NCI-H146 treated with DMSO at 0.1 percent for 48 hours (cell line): ENCODE data around the gene ARMCX2.
"Not testable (repeated sequence)": the region's sequence is repeated elsewhere in the genome, so short reads cannot be mapped to it uniquely, and the experiment has no call there.

Experiments used
- DNase-seq: peaks from one replicate; lab custom pipeline; 2025; ENCODE audit not compliant: unreplicated experiment; lab: John Stamatoyannopoulos, UW

Gene ARMCX2

DNA sequence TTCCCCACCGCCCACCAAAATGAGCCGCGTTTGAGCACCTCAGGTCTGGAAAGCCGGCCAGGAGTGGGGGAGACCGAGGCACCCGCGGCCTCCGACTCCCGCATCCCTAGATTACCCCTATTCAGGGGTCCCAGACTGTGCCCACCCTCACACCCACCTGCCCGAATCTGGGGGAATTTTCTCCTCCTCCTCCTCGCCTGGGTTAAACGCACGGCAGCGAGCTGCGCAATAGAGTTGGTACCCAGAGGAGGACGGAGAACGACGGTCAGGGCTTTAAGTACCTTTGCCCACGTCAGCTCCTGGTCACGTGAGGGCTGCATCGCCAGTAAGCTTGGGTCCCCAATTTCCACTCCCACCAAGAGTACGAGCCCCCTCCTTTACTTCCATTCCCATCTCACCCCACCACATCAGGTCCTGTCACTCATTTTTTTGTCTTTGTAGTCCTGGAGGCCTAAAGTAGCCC, at the start of gene ARMCX2:
TSS of gene ARMCX2 (minus strand) at position 250 of the 463 bp plus-strand sequence. CDS start 2,262 bp downstream, outside the sequence.
- peak; percentile 17 for DNase-seq

DNA sequence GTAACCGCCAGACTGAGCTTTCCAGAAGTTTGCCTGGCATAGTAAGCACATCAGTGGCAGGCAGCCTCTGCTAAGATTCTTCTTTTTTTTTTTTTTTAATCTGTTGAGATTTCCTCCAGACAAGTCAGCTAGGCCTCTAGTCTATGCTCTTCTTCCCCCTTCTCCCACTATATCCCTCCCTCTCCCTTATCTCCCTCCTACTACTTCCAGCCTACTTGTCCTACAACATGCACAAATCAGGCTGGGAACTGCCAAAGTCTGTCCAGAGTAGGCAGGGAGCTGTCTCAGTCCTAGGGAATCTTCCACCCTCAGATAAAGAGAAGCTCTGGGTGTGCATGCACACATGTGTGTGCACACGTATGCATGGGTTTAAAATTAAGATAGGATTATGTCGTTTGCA, 49.7 kb upstream of the ARMCX2 start:
- DNase-seq, result no peak

DNA sequence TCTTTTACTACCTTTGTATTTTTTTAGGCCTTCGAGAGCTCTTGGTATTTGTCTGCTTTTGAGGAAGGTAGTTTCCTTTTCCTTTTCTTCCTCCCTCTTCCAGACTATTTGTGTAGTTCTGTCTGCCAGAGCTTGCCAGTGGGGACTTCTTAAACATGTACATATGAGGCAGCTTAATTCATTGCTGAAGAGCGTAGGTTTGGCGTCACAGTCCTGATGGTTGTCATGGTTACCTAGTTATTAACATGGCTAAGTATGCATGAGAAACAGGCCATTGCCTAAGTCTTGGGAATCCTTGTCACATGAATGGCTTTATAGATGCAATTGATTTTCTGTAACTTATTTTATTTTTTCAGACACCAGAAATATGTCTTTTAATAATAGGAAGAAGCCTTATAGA, 48.5 kb upstream of the ARMCX2 start:
- no peak for DNase-seq

DNA sequence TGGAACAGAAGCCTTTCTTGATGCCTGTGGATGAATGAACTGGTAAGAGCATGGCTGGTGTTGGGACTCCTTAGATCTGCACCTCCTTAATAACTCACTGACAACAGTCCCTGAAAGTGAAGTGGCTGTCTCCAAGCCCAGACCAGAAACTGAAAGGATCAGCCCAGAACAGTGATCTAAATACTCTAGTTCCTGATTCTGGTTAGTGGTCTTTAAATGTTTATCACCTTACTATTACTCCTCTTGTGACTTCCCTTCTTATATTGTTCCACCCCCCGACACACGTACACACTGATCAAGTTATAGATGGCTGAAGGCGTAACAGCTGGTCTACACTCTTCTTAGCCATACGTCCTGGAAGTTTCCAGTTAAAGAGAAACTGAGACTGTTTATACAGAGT, 33.8 kb upstream of the ARMCX2 start:
- DNase-seq, result no peak

DNA sequence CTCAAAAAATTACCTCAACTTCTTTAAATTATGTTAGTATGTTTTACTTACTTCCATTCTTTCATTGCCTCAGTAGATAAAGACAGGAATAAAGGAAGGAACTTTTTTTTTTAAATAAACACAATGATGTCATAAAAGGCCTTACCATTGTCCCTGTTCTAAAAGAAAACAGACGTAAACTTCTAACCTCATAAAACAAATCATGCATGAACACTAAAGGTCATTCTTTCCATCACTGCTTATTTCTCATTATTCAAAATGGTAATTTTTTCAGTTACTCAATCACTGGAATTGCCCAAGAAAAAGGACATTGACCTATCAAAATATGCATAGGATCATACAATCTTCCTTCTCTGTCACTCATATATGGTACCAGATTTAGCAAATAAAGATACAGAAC, 32.2 kb upstream of the ARMCX2 start:
- DNase-seq, result no peak

DNA sequence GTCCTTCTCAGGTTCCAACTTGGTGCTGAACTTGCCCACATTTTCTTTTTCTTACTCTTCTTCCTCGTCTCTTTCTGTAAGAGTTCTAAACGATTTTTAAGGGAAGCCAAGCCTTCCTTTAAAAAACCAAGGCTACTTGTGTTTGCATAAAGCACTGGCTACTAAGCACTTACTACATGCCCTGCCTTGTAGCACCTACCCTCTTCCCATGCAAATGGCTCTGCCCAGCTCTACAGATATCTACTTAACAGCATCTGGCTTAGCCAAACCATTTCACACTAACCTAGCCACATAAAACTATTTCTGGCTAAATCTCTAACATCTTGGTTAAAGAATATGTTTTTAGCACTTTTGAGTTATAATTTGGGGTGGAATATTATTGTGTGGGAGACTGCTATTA, 26.9 kb upstream of the ARMCX2 start:
- no peak for DNase-seq

DNA sequence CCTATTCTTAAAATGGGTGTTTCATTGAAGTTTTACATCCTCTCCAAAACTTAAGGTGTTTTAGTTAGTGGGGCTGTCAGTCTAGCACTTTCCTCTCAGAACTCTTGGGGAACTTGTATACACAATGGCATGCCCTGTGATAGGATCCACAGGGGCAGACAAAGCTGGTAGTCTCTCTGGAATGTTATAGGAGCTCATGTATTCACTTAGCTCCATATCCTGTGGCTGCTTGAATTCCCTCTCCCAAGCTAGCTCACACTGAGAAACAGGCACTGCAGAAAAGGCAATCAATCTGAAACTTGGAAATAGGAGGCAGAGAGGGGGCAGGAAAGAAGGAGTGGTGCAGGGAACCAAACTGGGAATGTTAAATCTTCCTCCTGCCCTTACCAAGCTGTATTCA, 26.3 kb upstream of the ARMCX2 start:
- no peak for DNase-seq

DNA sequence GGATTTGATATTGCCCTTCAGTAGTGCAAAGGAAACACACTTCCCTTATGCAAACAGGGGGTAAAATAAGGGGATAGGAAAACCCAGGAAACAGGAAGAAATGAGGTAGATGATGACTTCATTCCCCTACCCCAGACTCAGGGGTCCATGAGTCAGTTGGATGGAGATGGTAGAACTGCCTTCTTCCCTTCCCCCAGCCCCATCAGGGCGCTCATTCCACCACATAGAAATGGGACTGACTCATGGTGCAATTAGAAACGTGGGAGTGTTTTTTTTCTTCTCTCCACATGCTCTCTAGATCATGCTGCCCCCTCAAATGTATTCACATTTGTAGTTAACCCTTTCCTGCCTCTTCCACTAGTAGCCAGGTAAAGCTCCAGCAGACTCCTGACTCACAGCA, 23.1 kb upstream of the ARMCX2 start:
- no peak for DNase-seq

DNA sequence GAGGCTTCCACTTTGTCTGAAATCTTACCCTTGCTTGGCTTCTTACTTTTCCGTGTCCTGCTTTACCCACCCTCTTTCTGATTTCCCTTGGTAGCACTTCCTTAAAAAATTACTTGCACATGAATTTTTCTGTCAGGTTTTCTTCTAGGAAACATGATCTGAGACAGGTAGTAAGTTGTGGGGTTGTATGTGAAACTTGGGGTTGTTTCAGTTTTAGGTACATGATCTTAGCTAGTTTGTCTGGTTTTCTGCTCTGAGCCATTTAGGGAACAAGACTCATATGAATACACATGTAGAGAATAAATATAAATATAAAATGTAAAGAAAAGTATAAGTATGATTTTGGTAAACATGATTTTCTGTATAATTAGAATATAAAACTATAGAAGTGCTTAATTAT, 17.4 kb upstream of the ARMCX2 start:
- no peak for DNase-seq

DNA sequence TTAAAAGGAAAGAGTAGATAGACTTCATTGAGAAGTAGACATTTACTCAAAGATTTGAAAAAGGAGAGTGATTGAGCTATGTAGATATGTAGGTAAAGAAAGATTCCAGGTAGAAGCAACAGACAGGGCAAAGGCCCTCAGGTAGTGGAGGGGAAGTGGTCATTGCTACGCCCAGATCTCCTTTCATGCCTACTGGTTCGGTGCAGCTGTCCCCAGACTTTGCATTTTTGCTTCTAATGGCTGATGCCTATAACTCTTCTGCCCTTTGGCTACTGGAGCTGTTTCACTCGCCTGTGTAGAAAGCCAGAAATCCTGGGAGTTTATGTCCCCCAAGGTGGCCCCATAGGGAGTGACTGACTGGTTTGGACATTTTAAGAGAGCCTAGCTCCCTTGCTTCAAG, 16.9 kb upstream of the ARMCX2 start:
- no peak for DNase-seq

DNA sequence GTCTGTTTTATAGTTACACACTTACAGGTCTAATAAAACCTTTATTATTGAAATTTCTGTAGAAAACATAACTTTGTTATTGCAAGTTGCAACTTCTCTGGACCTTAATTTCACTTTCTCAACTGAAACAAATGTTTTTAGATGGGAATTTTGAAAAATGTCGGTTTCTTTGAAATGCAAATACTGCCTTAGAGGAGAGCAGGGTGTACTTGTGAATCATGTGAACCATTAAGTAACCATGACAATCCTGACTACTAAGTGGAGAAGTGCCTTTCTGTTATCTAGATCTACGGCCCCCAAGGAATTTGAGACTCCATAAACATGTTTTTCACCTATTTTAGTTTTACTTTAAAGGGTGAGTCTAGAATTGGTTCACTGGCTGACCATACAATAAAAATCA, 8.5 kb upstream of the ARMCX2 start:
- DNase-seq, result no peak

DNA sequence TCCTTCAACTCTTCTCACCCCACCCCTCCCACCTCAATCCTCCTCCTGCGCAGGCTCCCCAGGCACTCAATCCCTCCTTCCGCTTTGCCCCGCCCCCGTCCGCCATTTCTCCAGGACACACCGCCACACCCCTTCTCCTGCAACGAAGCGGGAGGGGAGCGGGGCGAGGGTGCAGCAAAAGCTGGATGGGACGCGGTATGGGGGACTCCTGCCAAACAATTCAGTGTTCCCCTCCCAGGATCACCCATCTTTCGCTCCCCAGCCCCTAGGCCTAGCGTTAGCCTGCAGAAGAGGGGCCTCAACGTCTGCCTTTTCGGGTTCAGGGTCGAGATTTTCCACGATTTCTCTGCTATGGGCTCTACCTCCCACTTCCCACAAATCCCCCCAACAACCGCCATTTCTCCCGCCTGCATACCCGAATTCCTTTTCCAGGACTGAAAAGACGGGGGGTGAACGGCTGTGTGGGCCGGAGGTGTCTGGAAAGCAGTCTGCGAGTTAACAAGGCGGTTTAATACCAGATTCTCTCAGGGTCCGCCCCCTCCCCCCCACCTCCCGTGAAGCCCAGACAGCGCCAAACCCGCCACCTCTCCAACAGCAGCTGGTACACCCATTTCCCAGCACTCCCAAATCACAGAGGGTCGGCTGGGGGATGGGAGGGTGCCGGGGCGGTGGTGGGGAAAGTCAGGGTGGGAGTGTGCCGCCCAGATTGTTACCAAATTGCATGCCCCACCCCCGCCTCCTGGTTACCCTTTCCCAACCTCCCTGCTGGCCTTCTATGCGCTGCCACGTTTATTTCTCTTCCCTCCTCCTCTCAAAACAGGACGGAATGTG, 774 bp downstream of the ARMCX2 start:
- DNase-seq, result peak; percentile 31

DNA sequence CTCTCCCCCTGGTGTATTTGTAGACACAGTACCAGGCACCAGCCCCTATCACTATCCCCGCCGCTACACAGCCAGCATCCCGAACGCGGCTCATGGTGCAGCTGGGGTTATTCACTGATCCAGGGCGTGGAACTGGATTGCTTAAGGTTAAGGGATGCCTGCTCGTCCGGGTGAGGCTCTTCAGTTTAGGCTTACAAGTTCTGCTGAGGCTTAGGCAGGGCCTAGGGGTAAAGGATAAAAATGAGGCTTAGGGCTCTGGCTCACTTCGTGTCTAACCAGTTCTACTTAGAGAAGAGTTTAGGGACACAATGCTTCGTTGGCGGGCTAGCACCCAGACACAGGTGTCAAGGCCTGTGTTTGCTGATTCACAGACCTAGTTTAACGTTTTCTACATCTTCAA, 2.2 kb downstream of the ARMCX2 start:
- no peak for DNase-seq

DNA sequence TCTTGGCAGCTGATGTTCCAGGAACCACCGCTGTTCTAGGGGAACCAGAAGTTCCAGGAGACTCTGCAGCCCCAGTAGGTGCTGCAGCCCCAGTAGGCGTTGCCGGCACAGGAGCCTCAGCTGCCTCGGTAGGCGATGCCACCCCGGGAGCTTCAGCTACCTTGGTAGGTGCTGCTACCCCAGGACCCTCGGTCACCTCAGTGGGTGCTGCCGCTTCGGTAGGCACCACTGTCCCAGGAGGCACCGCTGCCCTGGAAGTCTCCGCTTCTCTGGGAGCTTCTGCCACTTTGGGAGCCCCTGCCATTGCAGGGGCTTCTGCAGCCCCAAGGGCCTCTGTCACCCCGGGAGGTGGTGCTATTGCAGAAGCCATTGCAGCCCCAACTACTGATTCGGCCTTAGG, 2.8 kb downstream of the ARMCX2 start:
- DNase-seq, result no peak

DNA sequence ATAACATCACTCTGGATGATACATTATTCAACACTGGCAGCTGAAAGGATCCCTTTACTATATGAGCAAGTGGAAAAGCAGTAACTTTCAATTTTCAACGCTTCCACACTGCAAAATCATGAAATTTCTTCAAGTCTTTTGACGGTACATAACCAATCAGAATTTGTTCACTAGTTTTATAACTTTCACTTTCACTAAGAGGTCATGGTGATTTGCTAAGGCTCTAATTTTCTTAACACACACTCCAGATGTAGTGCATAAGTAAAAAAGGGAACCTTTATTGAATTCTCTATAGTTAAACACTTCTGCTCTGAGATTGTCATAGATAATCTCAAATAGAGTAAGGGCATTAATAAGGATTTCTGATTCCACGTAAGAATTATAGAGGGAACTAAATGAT, 4.1 kb downstream of the ARMCX2 start:
- DNase-seq, result no peak

DNA sequence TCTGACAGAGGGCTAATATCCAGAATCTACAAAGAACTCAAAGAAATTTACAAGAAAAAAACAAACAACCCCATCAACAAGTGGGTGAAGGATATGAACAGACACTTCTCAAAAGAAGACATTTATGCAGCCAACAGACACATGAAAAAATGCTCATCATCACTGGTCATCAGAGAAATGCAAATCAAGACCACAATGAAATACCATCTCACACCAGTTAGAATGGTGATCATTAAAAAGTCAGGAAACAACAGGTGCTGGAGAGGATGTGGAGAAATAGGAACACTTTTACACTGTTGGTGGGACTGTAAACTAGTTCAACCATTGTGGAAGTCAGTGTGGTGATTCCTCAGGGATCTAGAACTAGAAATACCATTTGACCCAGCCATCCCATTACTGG, 11.9 kb downstream of the ARMCX2 start:
- not testable (repeated sequence) for DNase-seq

DNA sequence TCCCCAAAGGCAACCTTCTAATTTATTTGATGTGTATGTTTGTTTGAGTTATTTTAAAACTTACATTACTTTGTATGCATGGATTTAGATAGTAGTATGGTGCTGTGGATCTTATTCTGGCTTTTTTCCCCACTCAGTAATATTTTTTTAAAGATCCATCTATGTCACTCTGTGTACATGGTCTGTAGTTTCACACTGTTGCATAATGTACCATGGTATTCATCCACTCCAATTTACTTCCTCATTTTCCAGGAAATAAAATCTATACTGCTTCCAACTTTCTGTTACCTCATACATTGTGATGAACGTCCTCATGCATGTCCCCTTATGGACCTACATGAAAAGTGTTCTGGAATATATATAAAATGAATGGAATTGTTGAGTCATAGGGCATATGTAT, 17.6 kb downstream of the ARMCX2 start:
- DNase-seq, result no peak

DNA sequence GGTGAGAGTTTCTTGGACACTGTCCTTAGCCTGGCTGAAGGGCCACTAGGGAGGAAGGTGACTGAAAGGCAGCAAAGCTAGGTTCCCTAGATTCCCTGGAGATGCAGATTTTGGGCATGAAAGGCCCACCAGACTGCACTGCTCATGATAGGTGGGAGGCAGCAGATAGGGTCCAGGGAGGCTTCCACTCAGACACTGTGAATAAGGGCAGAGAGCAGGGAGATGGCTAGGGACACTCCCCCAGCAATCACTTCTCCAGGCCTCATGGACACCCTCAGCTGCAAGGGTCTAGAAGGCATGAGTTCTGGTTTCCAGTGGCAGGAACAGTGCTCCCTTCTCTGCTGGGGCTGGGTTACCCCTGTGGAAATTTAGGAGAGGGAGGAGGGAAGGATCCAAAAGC, 20.1 kb downstream of the ARMCX2 start:
- DNase-seq, result no peak

DNA sequence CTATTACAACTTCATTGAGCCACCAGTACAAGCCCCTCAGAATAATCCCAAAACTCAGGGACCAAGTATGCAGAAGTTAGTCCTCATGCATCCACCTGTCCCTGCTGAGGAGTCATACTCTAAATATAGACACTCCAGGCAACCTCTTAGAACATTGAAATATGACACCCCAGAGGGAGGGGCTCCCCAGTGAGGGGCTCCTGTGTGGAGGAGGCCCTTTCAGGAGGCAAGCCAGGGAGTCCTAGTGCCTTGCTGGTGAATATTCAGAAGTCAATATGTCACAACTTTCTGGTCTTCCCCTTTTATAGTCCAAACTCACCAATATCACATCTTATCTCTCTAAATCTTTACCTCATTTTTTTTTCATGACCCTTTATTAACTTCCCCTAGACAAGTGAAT, 40.3 kb downstream of the ARMCX2 start:
- DNase-seq, result peak; percentile 31

DNA sequence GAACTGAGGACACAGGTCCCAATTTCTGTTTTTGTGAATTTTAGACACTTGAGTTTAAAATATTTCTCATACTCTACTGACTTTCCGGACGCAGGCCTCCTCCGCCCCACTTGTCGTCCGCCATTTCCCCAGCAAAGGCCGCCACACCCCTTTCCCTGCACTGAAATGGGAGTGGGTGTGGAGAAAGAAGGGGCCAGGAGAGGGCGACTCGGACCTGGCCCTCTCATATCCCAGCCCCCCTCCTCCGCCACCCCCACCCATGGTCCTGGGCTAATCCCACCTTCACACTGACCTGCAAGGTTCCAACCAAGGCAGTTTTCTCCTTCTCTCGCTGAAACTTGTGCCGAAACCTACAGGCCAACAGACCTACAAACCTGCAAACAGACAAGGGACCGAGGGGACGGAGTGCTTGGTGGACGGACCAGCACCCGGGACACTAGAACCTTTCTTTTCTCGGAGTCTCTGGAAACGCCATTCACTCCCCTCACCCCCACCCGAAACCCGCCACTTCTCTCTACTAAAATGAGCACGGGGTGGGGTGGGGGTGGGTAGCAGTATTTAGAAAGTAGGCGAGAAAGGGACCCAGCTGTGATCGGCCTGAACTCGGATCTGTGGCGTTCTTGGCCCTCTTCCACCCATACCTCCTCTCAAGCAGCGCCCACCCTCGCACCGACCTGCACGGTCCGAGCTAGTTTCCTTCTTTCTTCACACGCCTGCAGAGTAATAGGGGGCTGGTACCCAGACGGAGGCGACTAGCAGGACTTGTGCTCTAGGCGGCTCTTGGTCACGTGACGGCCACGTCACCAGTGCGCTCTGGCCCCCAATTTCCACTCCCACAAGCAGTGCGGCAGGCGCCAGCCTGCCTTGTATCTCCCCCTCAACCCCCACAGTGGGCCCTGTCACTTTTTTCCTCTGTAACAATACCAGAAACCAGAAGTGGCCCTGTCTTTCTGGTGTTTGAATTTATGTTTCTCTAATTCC, 42.1 kb downstream of the ARMCX2 start, which contains the start of gene ARMCX6:
TSS of gene ARMCX6 (minus strand) at position 790 of the 981 bp plus-strand sequence. CDS start 1,380 bp downstream, outside the sequence.
- peak; percentile 64 for DNase-seq

DNA sequence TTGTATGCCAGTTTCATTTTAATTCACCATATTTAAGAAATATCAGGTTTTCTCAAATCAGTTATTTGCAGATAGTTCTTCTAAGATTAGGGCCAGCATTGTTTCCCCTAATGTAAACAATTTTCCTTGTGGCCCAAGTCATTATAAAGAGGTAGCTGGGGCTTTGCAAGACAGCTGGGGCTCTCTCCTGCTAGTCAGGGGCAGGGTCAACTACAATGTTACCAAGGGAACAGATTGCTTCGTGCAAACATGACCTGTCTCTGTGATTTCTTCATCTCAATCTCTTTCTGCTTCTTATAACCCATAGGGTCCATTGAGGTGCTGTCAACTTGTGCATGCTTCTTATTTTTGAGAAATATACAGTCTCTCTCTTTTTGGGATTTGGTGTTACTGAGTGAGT, 53.9 kb downstream of the ARMCX2 start:
- DNase-seq, result peak; percentile 27
